HG02588 (cell line): ENCODE measurements around the gene UBE2R2.
"Not testable (repeated sequence)": the region's sequence is repeated elsewhere in the genome, so short reads cannot be mapped to it uniquely, and the experiment has no call there.

ENCODE experiments used
- ATAC-seq: cut with Tn5 transposase; IDR thresholded peaks from one replicate; pipeline ENCODE4 v1.9.1; 2021; ENCODE audit warnings: mild to moderate bottlenecking, moderate library complexity; ENCODE audit not compliant: unreplicated experiment

UBE2R2 gene

GRCh38 chr9:33924978-33925797 is 108.2 kb downstream of the UBE2R2 start:
- ATAC-seq, result no peak

- no peak for ATAC-seq
These were observed 110.0 kb downstream of the UBE2R2 start for GRCh38 chr9:33926746-33927485.

- no peak for ATAC-seq
These were observed 110.7 kb downstream of the UBE2R2 start for GRCh38 chr9:33927694-33928093.

DNA sequence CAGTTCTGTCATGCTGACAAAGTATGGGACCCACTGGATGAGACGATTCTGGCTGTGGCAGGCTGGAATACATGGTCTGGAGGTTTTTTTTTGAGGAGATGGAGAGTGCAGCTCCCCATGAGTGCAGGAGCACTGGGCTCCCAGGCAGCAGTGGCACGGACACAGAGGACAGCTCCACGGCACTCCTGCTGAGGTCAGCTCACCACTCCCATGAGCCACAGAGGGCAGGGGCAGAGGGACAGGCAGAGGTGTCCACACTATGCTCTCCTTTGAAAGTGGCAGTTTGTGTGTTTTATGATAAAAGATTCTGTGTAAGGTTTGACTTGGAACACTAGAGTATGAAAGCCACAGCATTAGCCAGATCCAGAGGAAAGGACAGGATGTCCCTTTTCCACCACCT is 114.4 kb downstream of the UBE2R2 start:
- ATAC-seq, result no peak

DNA sequence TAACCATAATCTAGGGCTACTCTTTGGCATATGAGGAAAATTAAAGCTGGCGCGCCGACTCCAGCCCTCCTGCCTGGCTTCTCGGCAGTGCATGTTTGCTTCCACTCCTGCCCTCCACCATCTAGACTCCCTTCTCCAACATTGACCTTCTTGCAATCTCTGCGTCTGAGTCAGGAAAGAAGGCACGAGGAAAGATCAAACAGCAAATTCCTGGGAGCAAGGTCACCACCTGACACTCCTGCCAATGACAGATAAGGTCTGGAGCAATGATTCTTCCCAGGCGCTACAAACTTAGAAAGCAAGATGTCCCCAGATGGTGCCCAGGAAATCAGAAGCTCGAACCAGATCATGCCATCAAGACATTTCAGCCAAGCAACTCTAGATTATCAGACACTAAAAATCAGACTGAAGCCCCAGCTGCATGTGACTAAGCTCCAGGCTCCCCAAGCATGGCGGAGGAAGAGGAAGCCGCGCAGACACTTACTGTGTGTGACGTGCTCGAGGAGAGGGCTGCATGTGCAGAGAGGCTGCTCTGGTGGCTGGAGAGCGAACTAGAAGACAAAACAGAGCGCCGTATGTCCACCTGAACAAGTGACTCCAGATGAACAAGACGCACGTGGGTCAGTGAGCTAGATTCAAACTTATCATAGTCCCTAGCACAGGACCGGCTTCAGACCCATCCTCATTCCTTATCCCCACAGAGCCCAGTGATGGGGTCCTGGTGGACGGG is 115.3 kb downstream of the UBE2R2 start:
- no peak for ATAC-seq

DNA sequence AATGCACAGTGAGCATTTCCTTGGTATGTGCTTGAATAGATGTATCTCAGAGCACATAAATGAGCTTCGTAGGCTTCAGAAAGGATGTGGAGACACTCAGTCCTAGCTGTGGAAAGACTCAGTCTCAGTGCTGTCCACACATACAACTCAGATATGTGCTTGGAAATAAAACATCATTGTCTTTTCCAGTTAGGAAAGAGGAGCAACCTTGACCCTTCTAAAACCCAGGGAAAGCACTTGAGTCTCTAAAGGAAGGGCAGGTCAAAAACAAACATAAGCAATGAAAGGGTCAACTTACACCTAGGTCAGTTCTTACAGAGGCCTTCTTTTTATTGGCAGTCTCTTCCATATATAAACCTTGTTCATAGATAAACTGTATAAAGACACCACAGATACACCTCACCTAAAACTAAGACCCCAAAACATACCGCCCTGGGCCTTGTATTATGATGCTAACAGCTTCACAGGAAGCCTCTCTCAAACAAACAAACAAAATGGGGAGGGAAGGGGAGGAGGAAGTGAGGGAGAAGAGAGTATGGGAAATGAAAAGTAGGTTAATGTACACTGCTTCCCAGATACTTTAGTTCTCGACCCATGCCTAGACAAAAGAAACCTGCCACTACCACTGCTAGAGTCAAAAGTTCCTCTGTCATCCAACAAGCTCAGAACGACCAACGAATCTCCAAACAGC is 117.4 kb downstream of the UBE2R2 start:
- ATAC-seq, result no peak

DNA sequence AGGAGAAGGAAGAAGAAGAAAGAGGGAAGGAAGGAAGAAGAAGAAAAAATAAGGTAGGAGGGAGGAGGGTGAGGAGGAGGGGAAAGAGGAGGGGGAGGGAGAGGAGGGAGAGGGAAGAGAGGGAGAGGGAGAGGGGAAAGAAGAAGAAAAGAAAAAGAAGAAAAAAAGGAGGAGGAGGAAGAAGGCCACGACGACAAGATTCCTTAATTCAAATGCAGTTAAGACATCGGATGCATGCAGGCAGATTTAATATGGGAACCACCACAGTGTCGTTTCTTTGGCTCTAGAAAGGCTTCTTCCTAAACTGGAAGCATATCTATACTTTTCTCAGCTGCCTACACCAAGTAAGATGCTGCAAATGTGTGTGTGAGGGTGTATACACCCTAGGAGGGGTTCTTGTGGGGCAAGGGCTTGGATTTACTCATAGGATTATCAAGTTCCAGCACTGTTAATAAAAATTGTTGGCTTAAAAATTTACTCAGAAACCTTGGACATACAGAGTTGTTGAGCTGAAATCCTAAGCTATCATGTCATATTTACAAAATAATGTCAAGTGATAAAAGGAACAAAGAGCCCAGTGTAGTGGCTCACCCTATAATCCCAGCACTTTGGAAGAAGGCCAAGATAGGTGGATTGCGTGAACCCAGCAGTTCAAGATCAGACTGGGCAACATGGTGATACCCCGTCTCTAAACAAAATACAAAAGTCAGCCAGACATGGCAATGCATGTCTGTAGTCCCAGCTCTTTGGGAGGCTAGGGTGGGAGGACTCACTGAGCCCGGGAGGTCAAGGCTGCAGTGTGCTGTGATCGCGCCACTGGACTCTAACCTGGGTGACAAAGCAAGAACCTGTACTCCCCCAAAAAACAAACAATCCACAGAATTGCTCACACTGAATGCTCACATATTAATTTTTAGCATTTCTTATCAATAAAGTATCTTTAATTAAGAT is 123.2 kb downstream of the UBE2R2 start:
- no peak for ATAC-seq

- ATAC-seq, result no peak
These were observed 125.6 kb downstream of the UBE2R2 start for GRCh38 chr9:33942471-33943083.

- ATAC-seq, result no peak
These were observed 126.4 kb downstream of the UBE2R2 start for GRCh38 chr9:33943389-33943788.

GRCh38 chr9:33946779-33947535 is 130.0 kb downstream of the UBE2R2 start:
- ATAC-seq, result no peak

GRCh38 chr9:33950371-33950770 is 133.4 kb downstream of the UBE2R2 start:
- no peak for ATAC-seq

DNA sequence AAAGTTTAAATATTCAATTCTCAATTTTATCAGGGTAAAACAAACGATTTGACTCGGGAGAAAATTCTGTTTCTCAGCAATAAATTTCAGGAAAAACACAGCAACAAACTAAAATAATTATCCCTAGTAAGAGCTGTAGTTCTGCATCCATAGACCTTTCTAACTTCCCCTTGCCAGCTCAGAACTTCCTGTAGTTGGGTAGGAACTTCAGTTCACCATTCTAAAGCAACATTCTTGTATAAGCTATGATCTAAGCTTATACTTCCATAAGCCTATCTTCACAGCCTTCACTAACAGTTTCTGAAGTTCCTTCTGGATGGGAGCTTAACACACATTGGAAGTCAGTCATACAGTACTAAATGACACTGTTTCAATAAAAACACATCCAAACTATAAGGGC is 135.1 kb downstream of the UBE2R2 start:
- ATAC-seq, result no peak

DNA sequence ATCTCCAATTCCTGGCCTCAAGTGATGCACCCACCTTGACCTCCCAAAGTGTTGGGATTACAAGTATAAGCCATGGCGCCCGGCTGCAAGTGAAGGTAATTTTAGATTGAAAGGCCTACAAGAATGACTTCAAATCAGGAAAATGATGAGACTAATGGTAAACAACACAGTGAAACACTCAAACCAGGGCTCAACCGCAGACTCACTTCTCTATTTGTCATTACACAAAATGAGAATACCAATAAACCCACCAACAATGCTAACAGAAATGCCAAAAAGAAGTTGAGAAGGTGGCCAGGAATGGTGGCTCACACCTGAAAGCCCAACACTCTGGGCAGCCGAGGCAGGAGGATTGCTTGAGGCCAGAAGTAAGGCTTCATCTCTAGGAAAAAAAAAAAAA is 139.6 kb downstream of the UBE2R2 start:
- ATAC-seq, result no peak

GRCh38 chr9:33959725-33960124 is 142.8 kb downstream of the UBE2R2 start:
- ATAC-seq, result no peak

- not testable (repeated sequence) for ATAC-seq
These were observed 145.5 kb downstream of the UBE2R2 start for GRCh38 chr9:33962468-33962867.

DNA sequence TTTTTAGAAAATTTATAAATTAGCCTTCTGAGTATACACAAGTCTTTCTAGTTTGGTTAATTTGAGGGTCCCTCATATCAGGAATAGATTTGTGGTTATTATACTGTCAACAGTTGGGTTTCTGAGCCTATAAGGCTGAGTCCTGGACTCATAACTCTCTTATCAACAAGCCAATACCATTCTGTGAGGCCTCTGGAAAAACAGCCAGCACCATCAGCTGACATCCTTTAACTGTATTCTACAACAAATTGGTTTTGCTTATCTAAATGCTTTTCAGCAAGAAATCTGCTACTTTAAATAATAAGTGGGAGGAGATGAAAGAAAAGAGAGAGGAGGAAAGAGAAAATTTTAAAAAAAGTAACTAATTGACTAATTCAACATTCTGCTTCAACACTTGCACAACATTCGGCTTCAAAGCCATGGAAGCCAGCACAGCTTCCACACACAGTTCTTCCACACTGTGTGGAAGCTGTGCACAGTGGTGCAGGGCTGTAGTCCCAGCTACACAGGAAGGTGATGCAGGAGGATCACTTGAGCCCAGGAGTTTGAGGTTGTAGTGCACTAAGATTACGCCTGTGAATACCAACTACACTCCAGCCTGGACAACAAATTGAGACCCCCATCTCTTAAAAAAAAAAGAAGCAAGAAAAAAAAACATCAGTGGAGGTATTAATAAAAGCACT is 147.3 kb downstream of the UBE2R2 start:
- no peak for ATAC-seq
